Neural progenitor cell (in vitro differentiated cells): ENCODE data around the gene ZNF488. TPM values are rescaled to one million over a fixed set of nuclear protein-coding genes. Genes with fewer than 3 reads are reported as not detected.
A peak's percentile ranks its signal among the peaks of the same experiment; 100 is the strongest.

Experiments used
- DNase-seq: peaks from one replicate; pipeline ENCODE4 v3.0.0-alpha.2; 2016; ENCODE audit warnings: low spot score
- H2AFZ ChIP-seq: fragments of 200-600 bp; sonication (generic); replicated peaks from 2 replicates; pipeline ENCODE4 v1.6.1; 2016; ENCODE audit warnings: antibody characterized with exemption
- H3F3A ChIP-seq: fragments of 200-600 bp; sonication (generic); 2 replicates; pipeline ENCODE4 v1.6.1; 2016; ENCODE audit warnings: antibody characterized with exemption, low read depth
- H3K27ac ChIP-seq: fragments of 200-600 bp; sonication (generic); 2 replicates; pipeline ENCODE4 v1.5.1; 2016; ENCODE audit warnings: mild to moderate bottlenecking
- H3K27me3 ChIP-seq: fragments of 200-600 bp; sonication (generic); 2 replicates; pipeline ENCODE4 v1.6.1; 2016; ENCODE audit warnings: mild to moderate bottlenecking, moderate library complexity
- H3K36me3 ChIP-seq: fragments of 200-600 bp; sonication (generic); 2 replicates; pipeline ENCODE4 v1.5.1; 2016
- H3K4me1 ChIP-seq: fragments of 200-600 bp; sonication (generic); 2 replicates; pipeline ENCODE4 v1.6.1; 2016; ENCODE audit warnings: mixed run types
- H3K4me2 ChIP-seq: fragments of 200-600 bp; sonication (generic); 2 replicates; pipeline ENCODE4 v1.6.1; 2016
- H3K4me3 ChIP-seq: fragments of 200-600 bp; sonication (generic); 2 replicates; pipeline ENCODE4 v1.5.1; 2016
- H3K79me2 ChIP-seq: fragments of 200-600 bp; sonication (generic); 2 replicates; pipeline ENCODE4 v1.6.1; 2016; ENCODE audit warnings: low read depth
- H3K9ac ChIP-seq: fragments of 200-600 bp; sonication (generic); 2 replicates; pipeline ENCODE4 v1.6.1; 2016
- H3K9me3 ChIP-seq: fragments of 200-600 bp; sonication (generic); 2 replicates; pipeline ENCODE4 v1.5.1; 2016; ENCODE audit warnings: low read depth
- H4K20me1 ChIP-seq: fragments of 200-600 bp; sonication (generic); 2 replicates; pipeline ENCODE4 v1.6.1; 2016; ENCODE audit warnings: low read depth
- H3K27ac Mint-ChIP-seq: 3 replicates; pipeline ENCODE4 v1.8.0; 2021; ENCODE audit warnings: mixed read lengths
- H3K27me3 Mint-ChIP-seq: 2 replicates; pipeline ENCODE4 v1.8.0; 2022; ENCODE audit warnings: low read depth, mild to moderate bottlenecking, inconsistent platforms, moderate library complexity, mixed read lengths; ENCODE audit not compliant: insufficient read depth
- H3K36me3 Mint-ChIP-seq: 3 replicates; pipeline ENCODE4 v1.8.0; 2021; ENCODE audit warnings: mixed read lengths
- H3K4me1 Mint-ChIP-seq: 3 replicates; pipeline ENCODE4 v1.8.0; 2021; ENCODE audit warnings: mixed read lengths
- H3K4me3 Mint-ChIP-seq: 3 replicates; pipeline ENCODE4 v1.8.0; 2021; ENCODE audit warnings: mild to moderate bottlenecking, moderate library complexity, mixed read lengths
- H3K9me3 Mint-ChIP-seq: 3 replicates; pipeline ENCODE4 v1.8.0; 2020; ENCODE audit warnings: mixed read lengths
- CTCF ChIP-seq: fragments of 200-600 bp; sonication (generic); IDR thresholded peaks from 2 replicates; pipeline ENCODE4 v1.5.1; 2017; ENCODE audit warnings: antibody characterized with exemption, mild to moderate bottlenecking
- EZH2 ChIP-seq: fragments of 200-600 bp; sonication (generic); IDR thresholded peaks from 2 replicates; pipeline ENCODE4 v1.6.1; 2017; ENCODE audit warnings: antibody characterized with exemption, mild to moderate bottlenecking, moderate library complexity
- EZH2phosphoT487 ChIP-seq: fragments of 200-600 bp; sonication (generic); IDR thresholded peaks from 2 replicates; pipeline ENCODE4 v1.6.1; 2017; ENCODE audit warnings: antibody characterized with exemption
- total RNA-seq: library from RNA; depleted of rRNA; stranded (reverse); fragments of >200 nt; gene quantifications from 2 replicates; pipeline ENCODE4 v1.2.3, GENCODE V29; 2015; ENCODE audit warnings: low replicate concordance

ZNF488 gene
- total RNA-seq, 1 donor from 2014 or later = not detected

GRCh38 chr10:47401874-47402640, 18.0 kb upstream of the ZNF488 start:
- peaks cover 10% of the 10 kb centered on the region for H3K27me3 Mint-ChIP-seq
- H3K4me1 ChIP-seq = no peaks in the 10 kb centered on the region
- H2AFZ ChIP-seq = no peak overlapping the region
- no peaks in the 10 kb centered on the region for H3F3A ChIP-seq
- H3K9me3 ChIP-seq = no peaks in the 10 kb centered on the region
- no peak overlapping the region for H3K4me2 ChIP-seq
- H3K4me3 ChIP-seq = no peak overlapping the region
- H3K27me3 ChIP-seq = no peaks in the 10 kb centered on the region
- H3K27ac ChIP-seq = no peak overlapping the region
- peaks cover 32% of the 10 kb centered on the region for H3K4me1 Mint-ChIP-seq
- H3K9me3 Mint-ChIP-seq = no peaks in the 10 kb centered on the region
- no peak overlapping the region for H3K9ac ChIP-seq
- TF ChIP-seq CTCF = no peak
- no peak for TF ChIP-seq EZH2
- TF ChIP-seq EZH2phosphoT487 = no peak
- no peaks in the 10 kb centered on the region for H3K36me3 Mint-ChIP-seq
- H3K79me2 ChIP-seq = no peaks in the 10 kb centered on the region
- no peaks in the 10 kb centered on the region for H3K36me3 ChIP-seq
- H4K20me1 ChIP-seq = no peaks in the 10 kb centered on the region
- H3K4me3 Mint-ChIP-seq = peak overlapping the region; percentile 52
- DNase-seq = no peak
- H3K27ac Mint-ChIP-seq = peak overlapping the region; percentile 92

GRCh38 chr10:47401210-47401609, 17.1 kb upstream of the ZNF488 start:
- Histone ChIP-seq H4K20me1 (no peaks in the 10 kb centered on the region), H3K9me3 (no peaks in the 10 kb centered on the region), H3K79me2 (no peaks in the 10 kb centered on the region), H3K4me3 (no peak overlapping the region), H3K4me2 (no peak overlapping the region), H3K9ac (no peak overlapping the region), H2AFZ (no peak overlapping the region), H3F3A (no peaks in the 10 kb centered on the region), H3K27ac (no peak overlapping the region), H3K27me3 (no peaks in the 10 kb centered on the region), H3K36me3 (no peaks in the 10 kb centered on the region), H3K4me1 (no peaks in the 10 kb centered on the region)
- Mint-ChIP-seq H3K27ac (no peak overlapping the region), H3K4me1 (peaks cover 32% of the 10 kb centered on the region), H3K36me3 (no peaks in the 10 kb centered on the region), H3K9me3 (no peaks in the 10 kb centered on the region), H3K27me3 (peaks cover 10% of the 10 kb centered on the region), H3K4me3 (no peak overlapping the region)
- DNase-seq = no peak
- no peak for TF ChIP-seq EZH2phosphoT487
- no peak for TF ChIP-seq EZH2
- no peak for TF ChIP-seq CTCF

- no peak overlapping the region for H3K4me2 ChIP-seq
- Mint-ChIP-seq H3K4me3 (no peak overlapping the region), H3K36me3 (no peaks in the 10 kb centered on the region), H3K27ac (no peak overlapping the region), H3K9me3 (no peaks in the 10 kb centered on the region), H3K4me1 (peaks cover 32% of the 10 kb centered on the region), H3K27me3 (peaks cover 10% of the 10 kb centered on the region)
- no peak overlapping the region for H3K27ac ChIP-seq
- no peak for DNase-seq
- H3K9ac ChIP-seq = no peak overlapping the region
- no peaks in the 10 kb centered on the region for H3K79me2 ChIP-seq
- TF ChIP-seq EZH2phosphoT487 (no peak), CTCF (no peak), EZH2 (no peak)
- H3K9me3 ChIP-seq = no peaks in the 10 kb centered on the region
- no peaks in the 10 kb centered on the region for H3K36me3 ChIP-seq
- H3K4me3 ChIP-seq = no peak overlapping the region
- no peaks in the 10 kb centered on the region for H3K27me3 ChIP-seq
- no peaks in the 10 kb centered on the region for H4K20me1 ChIP-seq
- H3F3A ChIP-seq = no peaks in the 10 kb centered on the region
- no peak overlapping the region for H2AFZ ChIP-seq
- no peaks in the 10 kb centered on the region for H3K4me1 ChIP-seq
Measured at GRCh38 chr10:47400786-47401185, 16.7 kb upstream of the ZNF488 start.
